ENCODE measurements around the gene NAGK.
"Not testable (repeated sequence)": the region's sequence is repeated elsewhere in the genome, so short reads cannot be mapped to it uniquely, and the experiment has no call there.

Gene NAGK

GRCh38 chr2:71069376-71069775, 928 bp downstream of the NAGK start:
- no peak for DNase-seq (ENCODE audit: low read depth in 2 of 2)

DNA sequence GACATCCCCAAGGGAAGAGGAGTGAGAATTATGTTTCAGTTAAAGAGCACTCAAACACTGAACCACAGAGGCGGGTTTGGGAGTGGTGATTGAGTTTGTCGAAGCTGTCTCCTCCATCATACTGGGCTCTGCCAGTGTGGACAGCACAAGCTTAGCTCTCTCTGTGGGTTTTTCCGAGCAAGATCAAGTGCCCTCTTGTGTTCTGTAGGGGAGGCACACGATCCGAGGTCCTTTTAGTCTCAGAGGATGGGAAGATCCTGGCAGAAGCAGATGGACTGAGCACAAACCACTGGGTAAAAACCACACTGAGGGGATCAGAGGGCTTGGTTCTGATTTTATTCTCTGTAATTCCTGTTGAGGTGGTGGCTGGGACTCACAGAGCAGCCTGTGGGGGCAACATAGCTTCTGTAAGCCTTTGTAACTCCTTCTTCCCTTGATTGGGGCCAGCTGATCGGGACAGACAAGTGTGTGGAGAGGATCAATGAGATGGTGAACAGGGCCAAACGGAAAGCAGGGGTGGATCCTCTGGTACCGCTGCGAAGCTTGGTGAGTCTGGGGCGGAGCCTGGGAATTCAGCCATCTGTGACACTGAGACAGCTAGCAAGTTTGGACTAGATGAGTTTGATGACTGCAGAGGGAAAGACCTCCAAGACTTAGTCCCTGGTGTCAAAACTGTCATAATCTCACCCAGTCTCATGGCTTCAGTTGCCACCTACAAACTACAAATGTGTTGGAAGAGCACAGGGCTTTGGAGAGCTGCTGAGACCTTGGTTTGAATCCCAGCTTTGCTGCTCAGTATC, 2.0 kb downstream of the NAGK start:
- no peak for DNase-seq (ENCODE audit: low read depth in 2 of 2)

GRCh38 chr2:71071681-71072398, 3.4 kb downstream of the NAGK start:
- DNase-seq (ENCODE audit: low read depth in 2 of 2), result no peak

- DNase-seq (ENCODE audit: low read depth in 2 of 2), result no peak
Observed at GRCh38 chr2:71072492-71072891, 4.0 kb downstream of the NAGK start.

GRCh38 chr2:71073475-71073874, 5.0 kb downstream of the NAGK start:
- no peak for DNase-seq (ENCODE audit: low read depth in 2 of 2)

GRCh38 chr2:71074893-71075395, 6.5 kb downstream of the NAGK start:
- DNase-seq (ENCODE audit: low read depth in 2 of 2), result no peak

- DNase-seq (ENCODE audit: low read depth in 2 of 2), result no peak
Observed at GRCh38 chr2:71078624-71079023, 10.2 kb downstream of the NAGK start.

DNA sequence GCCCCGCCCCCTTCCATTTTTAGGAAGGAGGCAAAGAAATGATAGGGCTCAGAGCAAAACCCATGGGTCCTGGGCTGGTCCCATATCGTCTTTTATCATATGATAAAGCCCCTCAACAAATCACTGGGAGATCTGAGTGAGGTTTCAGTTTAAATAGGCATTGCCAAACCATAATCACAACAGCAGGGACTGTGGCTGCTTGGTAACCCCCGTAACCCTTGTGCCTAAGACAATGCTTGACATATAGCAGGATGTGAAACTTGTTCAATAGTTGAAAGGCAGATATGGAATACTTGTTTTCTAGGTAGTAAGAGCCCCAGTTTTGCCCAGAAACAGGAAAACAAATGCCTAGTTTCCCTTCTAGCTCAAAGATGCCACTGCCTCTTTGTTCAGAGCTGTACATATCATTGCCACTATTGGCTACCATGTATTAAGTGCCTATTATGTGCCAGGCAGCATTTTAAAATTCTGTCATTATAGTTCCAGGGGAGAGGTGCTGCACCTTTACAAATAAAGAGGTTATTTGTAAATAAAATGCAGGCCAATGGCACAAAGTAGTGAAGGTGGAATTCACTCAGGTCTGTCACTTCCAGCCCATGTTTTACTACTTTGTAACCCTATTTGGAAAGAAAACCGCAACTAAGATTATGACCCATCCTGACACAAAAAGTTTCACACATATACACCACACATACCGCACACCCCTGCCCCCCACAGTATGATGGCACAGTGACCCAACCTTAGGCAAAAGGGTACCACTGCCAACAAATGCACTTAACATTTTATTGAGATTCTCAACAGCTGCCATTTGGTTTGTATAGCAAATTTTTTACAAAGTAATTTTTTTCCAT, 14.2 kb downstream of the NAGK start:
- no peak for DNase-seq (ENCODE audit: low read depth in 2 of 2)

GRCh38 chr2:71083297-71083696, 14.8 kb downstream of the NAGK start:
- DNase-seq (ENCODE audit: low read depth in 2 of 2), result not testable (repeated sequence)

GRCh38 chr2:71083752-71084312, 15.4 kb downstream of the NAGK start:
- not testable (repeated sequence) for DNase-seq (ENCODE audit: low read depth in 2 of 2)

GRCh38 chr2:71085325-71086003, 17.0 kb downstream of the NAGK start:
- not testable (repeated sequence) for DNase-seq (ENCODE audit: low read depth in 2 of 2)

DNA sequence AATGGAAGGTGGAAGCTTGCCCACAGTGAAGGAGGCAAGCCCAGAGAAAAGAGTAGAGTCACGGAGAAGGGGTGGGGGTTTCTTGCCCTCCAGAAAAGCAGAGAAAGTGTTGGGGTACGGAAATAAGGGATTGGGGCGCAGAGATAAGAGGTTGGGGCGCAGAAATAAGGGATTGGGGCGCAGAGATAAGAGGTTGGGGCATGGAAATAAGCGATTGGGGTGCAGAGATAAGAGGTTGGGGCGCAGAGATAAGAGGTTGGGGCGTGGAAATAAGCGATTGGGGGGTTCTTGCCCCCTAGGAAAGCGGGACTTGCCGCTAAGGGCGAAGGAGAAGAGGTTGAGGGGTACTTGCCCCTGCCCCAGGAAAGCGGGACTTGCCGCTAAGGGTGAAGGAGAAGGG, 21.0 kb downstream of the NAGK start:
- not testable (repeated sequence) for DNase-seq (ENCODE audit: low read depth in 2 of 2)

- not testable (repeated sequence) for DNase-seq (ENCODE audit: low read depth in 2 of 2)
Observed at GRCh38 chr2:71091808-71092207, 23.4 kb downstream of the NAGK start.

GRCh38 chr2:71092491-71093260, 24.2 kb downstream of the NAGK start:
- not testable (repeated sequence) for DNase-seq (ENCODE audit: low read depth in 2 of 2)

DNA sequence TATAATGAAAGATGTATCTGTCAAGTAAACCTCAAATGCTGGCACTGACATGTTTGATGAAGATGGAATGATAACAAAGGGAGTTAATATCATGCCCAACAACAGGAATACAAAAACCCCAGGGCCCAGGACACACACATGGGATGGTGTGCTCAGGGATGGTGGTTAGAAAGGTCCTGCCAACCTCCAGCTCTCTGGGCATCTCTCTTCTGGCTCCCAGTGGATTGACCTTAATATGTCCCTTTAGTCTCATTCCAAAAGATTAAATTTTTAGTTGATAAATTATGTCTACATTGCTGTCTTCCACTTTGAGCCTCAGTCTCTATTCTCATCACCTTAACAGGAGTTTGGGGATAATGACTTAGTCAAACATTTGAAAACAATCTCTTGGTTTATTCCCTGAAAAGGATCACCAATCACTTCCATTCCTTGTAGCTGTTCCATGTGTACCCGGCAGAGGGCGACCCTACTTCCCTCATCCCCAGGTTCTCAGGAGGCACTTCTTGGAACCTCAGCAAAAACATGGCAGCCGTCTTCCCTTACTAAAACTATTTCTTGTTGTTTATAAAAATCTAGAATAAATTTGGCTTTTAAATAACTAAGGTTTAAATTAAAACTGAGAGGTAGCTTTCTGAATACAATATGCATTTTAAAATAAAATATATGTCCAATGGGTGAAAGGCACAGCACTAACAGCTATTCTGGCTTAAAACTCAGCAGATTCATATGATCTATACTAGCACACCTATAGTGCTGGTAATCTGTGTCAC, 31.9 kb downstream of the NAGK start:
- DNase-seq (ENCODE audit: low read depth in 2 of 2), result peak in 1 of 2 experiments; percentile 20

GRCh38 chr2:71101656-71102055, 33.2 kb downstream of the NAGK start:
- peak; percentile 65 to 66 for DNase-seq (ENCODE audit: low read depth in 2 of 2)

GRCh38 chr2:71102981-71103681, 34.7 kb downstream of the NAGK start:
- no peak for DNase-seq (ENCODE audit: low read depth in 2 of 2)

DNA sequence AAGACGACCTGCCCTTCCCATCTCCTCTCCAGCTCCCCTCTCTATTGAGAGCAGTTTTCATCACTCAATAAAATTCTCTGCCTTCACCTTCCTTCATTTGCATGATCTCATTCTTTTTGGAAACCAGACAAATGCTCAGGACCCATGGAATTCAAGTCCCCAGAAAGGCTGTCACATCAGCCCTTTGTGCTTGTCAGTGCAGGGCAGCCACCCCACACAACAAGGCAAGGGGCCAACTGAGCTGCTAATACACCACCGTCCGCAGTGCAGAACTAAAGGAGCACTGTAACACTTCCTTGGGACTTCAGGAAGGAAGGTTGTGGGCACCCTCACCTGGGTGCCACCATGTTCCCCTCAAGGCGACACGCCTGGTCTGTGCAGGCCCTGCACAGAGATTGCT, 35.4 kb downstream of the NAGK start:
- DNase-seq (ENCODE audit: low read depth in 2 of 2), result no peak

DNA sequence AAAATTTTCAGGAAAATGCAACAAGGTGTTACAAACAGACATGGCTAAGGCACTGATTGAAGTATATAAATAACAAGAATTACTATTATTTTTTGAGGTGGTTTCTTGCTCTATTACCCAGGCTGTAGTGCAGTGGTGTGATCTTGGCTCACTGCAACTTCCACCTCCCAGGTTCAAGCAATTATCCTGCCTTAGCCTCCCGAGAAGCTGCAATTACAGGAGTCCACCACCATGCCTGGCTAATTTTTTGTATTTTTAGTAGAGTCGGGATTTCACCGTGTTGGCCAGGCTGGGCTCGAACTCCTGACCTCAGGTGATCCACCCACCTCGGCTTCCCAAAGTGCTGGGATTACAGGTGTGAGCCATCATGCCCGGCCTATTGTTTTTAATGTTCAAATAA, 38.0 kb downstream of the NAGK start:
- DNase-seq (ENCODE audit: low read depth in 2 of 2), result not testable (repeated sequence)
